Fibroblast of lung (primary cell): ENCODE results near the gene IGFBPL1. TPM values are rescaled to one million over a fixed set of nuclear protein-coding genes. Genes with fewer than 3 reads are reported as not detected.
"Not testable (repeated sequence)": the region's sequence is repeated elsewhere in the genome, so short reads cannot be mapped to it uniquely, and the experiment has no call there.

Experiments used
- DNase-seq, 2 donors: peaks; one replicate each; pipeline versions ENCODE4 v3.0.0 to v3.0.0-alpha.2; 2010; ENCODE audit warnings: low read depth in 2 of 2
- H2AFZ ChIP-seq: 2 replicates; pipeline ENCODE4 v1.5.1; 2012; ENCODE audit warnings: low read length, control low read depth, inconsistent platforms
- H3K27ac ChIP-seq: 2 replicates; pipeline ENCODE4 v1.5.1; 2011; ENCODE audit warnings: low read length, control low read depth; ENCODE audit not compliant: insufficient read depth
- H3K27me3 ChIP-seq: 2 replicates; pipeline ENCODE4 v1.5.1; 2011; ENCODE audit warnings: mild to moderate bottlenecking, low read length; ENCODE audit not compliant: control insufficient read depth, insufficient read depth
- H3K36me3 ChIP-seq: 2 replicates; pipeline ENCODE4 v1.5.1; 2011; ENCODE audit warnings: low read length; ENCODE audit not compliant: control insufficient read depth, insufficient read depth
- H3K4me1 ChIP-seq: 2 replicates; pipeline ENCODE4 v1.5.1; 2011; ENCODE audit warnings: low read length; ENCODE audit not compliant: control insufficient read depth, insufficient read depth; ENCODE audit errors: extremely low read depth
- H3K4me2 ChIP-seq: 2 replicates; pipeline ENCODE4 v1.5.1; 2011; ENCODE audit warnings: low read length, control low read depth; ENCODE audit not compliant: insufficient read depth; ENCODE audit errors: extremely low read depth
- H3K4me3 ChIP-seq, 4 experiments: fragments of 200-600 bp in 1 of 4; sonication (generic) in 1 of 4; replicated peaks in 1 of 4; 2 replicates each; pipeline ENCODE4 v1.5.1; 2011 to 2016; ENCODE audit warnings: low read length in 4 of 4, low read depth in 3 of 4, mild to moderate bottlenecking in 3 of 4, control low read depth in 2 of 4, inconsistent platforms in 1 of 4, mixed read lengths in 1 of 4; ENCODE audit not compliant: insufficient read depth in 1 of 4; ENCODE audit errors: control extremely low read depth in 1 of 4
- H3K79me2 ChIP-seq: 2 replicates; pipeline ENCODE4 v1.5.1; 2012; ENCODE audit warnings: mild to moderate bottlenecking, low read length, inconsistent platforms; ENCODE audit not compliant: control insufficient read depth, insufficient read depth
- H3K9ac ChIP-seq: 2 replicates; pipeline ENCODE4 v1.5.1; 2011; ENCODE audit warnings: mild to moderate bottlenecking, low read length, control low read depth; ENCODE audit not compliant: insufficient read depth
- H3K9me3 ChIP-seq: 2 replicates; pipeline ENCODE4 v1.5.1; 2012; ENCODE audit warnings: low read depth, low read length; ENCODE audit not compliant: control insufficient read depth, insufficient read depth
- H4K20me1 ChIP-seq: 2 replicates; pipeline ENCODE4 v1.5.1; 2011; ENCODE audit warnings: low read length; ENCODE audit not compliant: control insufficient read depth, insufficient read depth; ENCODE audit errors: extremely low read depth
- EZH2 ChIP-seq: IDR thresholded peaks from 2 replicates; pipeline ENCODE4 v1.5.1; 2012; ENCODE audit warnings: low read length, control low read depth, mild to moderate bottlenecking; ENCODE audit errors: missing control alignments
- polyA plus RNA-seq, 2 donors: library from polyadenylated mRNA; depleted of rRNA in 1 of 2; stranded (reverse) in 1 of 2; unstranded in 1 of 2; fragments of >200 nt; gene quantifications; 2 replicates each; pipeline ENCODE4 v1.2.1, GENCODE V29; 2011 to 2012; ENCODE audit warnings: missing spikeins in 1 of 2
- total RNA-seq: library from RNA; depleted of rRNA; stranded (reverse); fragments of >200 nt; gene quantifications from 2 replicates; pipeline ENCODE4 v1.2.1, GENCODE V29; 2014
- TF ChIP-seq, protein P1 (sequence below), 2 donors: IDR thresholded peaks in 1 of 2; conservative IDR thresholded peaks in 1 of 2; 1 replicate in 1 of 2; 2 replicates in 1 of 2; pipeline ENCODE4 v1.5.1; 2011 to 2012; ENCODE audit warnings: low read length in 2 of 2, control low read depth in 1 of 2, inconsistent platforms in 1 of 2, low read depth in 1 of 2, mild to moderate bottlenecking in 1 of 2

IGFBPL1 gene
- total and polyA plus RNA-seq, 2 donors (not counting 1 experiment from before 2014, with no cell fraction given): not detected

DNA sequence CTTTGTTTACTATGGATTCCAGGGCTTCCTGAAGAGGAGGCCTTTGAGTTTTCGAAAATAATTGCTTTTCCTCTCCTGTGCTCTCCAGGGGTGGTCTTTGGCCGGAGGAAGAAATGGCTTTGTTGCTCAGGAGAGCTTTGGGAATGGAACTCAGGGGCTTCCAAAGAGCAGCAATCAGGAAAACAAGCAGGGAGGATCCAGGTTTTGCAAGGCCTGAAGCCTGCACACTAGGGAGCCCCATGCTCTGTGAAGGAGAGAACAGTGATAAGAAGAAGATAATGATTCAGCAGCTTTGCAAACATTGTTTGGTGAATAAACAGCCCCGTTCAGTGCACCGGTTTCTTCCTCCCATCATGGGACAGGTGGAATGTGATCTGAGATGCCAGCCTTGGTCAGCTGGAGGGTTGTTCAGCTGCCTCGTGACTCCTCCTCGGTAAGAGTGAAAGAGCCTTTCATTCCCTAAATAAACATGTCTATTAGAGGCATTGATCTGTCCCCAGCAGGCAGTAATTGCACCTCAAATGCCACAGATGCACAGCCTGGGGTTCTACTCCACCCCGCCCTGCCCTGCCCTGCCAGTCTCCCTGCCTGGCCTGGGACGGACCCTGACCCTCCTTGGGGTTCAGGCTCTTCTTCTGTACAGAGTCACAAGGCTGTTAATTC, 43.3 kb downstream of the IGFBPL1 start:
- Histone ChIP-seq H4K20me1 (no peaks in the 10 kb centered on the region), H3K4me3 (no peak overlapping the region), H3K27me3 (no peaks in the 10 kb centered on the region), H3K4me1 (no peaks in the 10 kb centered on the region), H3K79me2 (no peaks in the 10 kb centered on the region), H2AFZ (no peak overlapping the region), H3K9me3 (no peaks in the 10 kb centered on the region), H3K27ac (no peak overlapping the region), H3K4me2 (no peak overlapping the region), H3K9ac (no peak overlapping the region), H3K36me3 (no peaks in the 10 kb centered on the region)
- TF ChIP-seq EZH2: no peak
- TF ChIP-seq, protein P1, sequence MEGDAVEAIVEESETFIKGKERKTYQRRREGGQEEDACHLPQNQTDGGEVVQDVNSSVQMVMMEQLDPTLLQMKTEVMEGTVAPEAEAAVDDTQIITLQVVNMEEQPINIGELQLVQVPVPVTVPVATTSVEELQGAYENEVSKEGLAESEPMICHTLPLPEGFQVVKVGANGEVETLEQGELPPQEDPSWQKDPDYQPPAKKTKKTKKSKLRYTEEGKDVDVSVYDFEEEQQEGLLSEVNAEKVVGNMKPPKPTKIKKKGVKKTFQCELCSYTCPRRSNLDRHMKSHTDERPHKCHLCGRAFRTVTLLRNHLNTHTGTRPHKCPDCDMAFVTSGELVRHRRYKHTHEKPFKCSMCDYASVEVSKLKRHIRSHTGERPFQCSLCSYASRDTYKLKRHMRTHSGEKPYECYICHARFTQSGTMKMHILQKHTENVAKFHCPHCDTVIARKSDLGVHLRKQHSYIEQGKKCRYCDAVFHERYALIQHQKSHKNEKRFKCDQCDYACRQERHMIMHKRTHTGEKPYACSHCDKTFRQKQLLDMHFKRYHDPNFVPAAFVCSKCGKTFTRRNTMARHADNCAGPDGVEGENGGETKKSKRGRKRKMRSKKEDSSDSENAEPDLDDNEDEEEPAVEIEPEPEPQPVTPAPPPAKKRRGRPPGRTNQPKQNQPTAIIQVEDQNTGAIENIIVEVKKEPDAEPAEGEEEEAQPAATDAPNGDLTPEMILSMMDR (conservative IDR thresholded peaks at IDR 0.05 in 1 of 2, IDR thresholded peaks at IDR 0.05 in 1 of 2; ENCODE audit: low read depth in 1 of 2, low read length in 2 of 2): no peak
- peak in 1 of 2 donors; percentile 27 for DNase-seq

DNA sequence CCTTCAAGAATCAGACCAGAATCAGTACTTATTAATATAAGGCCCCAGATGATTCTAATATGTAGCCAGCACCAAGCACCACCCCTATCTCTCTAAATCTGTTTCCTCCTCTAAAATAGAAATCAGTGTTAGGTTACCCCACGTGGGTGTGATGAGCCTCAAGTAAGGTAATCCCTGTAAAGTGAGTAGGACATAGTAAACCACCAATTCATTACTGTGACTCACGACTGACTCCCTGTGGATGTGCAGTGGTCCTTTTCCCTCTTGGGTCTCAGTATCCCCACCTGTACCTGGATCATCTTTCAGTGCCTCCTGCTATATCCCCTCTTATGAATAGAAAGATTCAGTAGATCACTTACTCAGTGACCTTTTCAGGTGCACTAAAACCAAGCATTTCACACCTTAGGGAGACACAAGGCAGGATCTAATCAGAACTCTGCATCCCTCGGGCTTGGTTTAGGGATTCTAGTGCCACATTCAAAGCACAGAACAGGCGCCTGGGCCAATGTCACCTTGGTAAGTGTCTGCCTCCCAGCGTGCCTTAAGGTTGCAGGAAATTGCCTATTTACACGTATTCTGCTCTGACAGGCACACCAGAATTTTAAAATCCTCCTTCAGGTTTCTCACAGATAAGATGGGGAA, 43.9 kb downstream of the IGFBPL1 start:
- H3K4me3 ChIP-seq: no peak overlapping the region
- H3K79me2 ChIP-seq: no peaks in the 10 kb centered on the region
- H3K27ac ChIP-seq: no peak overlapping the region
- TF ChIP-seq, protein P1 (conservative IDR thresholded peaks at IDR 0.05 in 1 of 2, IDR thresholded peaks at IDR 0.05 in 1 of 2; ENCODE audit: low read depth in 1 of 2, low read length in 2 of 2): no peak
- no peak for TF ChIP-seq EZH2
- H4K20me1 ChIP-seq: no peaks in the 10 kb centered on the region
- no peaks in the 10 kb centered on the region for H3K36me3 ChIP-seq
- H2AFZ ChIP-seq: no peak overlapping the region
- peak in 1 of 2 donors; percentile 43 for DNase-seq
- H3K27me3 ChIP-seq: no peaks in the 10 kb centered on the region
- no peak overlapping the region for H3K4me2 ChIP-seq
- H3K9me3 ChIP-seq: no peaks in the 10 kb centered on the region
- no peaks in the 10 kb centered on the region for H3K4me1 ChIP-seq
- no peak overlapping the region for H3K9ac ChIP-seq

DNA sequence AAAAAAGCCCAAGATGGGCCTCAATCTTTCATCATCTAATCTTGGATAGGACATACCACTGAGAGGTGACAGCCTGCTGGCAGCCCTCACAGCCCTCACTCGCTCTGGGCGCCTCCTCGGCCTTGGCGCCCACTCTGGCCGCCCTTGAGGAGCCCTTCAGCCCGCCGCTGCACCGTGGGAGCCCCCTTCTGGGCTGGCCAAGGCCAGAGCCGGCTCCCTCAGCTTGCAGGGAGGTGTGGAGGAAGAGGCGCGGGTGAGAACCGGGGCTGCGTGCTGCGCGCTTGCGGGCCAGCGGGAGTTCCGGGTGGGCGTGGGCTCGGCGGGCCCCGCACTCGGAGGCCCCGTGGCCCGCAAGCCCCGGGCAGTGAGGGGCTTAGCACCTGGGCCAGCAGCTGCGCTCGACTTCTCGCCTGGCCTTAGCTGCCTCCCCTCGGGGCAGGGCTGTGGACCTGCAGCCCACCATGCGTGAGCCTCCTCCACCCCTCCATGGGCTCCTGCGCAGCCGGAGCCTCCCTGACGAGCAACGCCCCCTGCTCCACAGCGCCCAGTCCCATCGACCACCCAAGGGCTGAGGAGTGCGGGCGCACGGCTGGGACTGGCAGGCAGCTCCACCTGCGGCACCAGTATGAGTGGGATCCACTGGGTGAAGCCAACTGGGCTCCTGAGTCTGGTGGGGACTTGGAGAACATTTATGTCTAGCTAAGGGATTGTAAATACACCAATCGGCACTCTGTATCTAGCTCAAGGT, 46.7 kb downstream of the IGFBPL1 start:
- H3K27ac ChIP-seq, H3K4me1 ChIP-seq, H3K79me2 ChIP-seq, H3K27me3 ChIP-seq, H3K9me3 ChIP-seq, DNase-seq, H2AFZ ChIP-seq, H3K9ac ChIP-seq, H3K4me3 ChIP-seq, H3K36me3 ChIP-seq, H3K4me2 ChIP-seq, H4K20me1 ChIP-seq: not testable (repeated sequence)
